ENCODE results near the gene DIPK1A.

DNA sequence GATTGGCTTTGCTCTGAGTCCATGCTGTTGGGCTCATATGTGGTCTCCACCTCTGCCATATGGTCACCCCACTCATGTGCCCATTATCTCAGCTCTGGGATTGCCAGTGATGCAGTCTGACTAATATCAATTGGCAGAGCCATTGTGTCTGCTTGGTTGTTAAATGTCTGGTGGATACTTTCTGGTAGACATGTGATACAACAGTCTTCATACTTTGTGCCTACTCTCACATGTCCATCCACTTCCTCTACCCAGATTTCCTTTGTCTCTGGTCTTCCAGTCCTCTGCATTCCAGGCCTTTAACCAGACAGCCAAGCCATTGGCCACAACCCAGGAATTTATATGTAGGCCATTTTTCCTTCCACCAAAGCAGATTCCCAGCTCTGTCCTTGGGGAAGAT, 30.8 kb upstream of the DIPK1A start:
- TF ChIP-seq, protein P1, sequence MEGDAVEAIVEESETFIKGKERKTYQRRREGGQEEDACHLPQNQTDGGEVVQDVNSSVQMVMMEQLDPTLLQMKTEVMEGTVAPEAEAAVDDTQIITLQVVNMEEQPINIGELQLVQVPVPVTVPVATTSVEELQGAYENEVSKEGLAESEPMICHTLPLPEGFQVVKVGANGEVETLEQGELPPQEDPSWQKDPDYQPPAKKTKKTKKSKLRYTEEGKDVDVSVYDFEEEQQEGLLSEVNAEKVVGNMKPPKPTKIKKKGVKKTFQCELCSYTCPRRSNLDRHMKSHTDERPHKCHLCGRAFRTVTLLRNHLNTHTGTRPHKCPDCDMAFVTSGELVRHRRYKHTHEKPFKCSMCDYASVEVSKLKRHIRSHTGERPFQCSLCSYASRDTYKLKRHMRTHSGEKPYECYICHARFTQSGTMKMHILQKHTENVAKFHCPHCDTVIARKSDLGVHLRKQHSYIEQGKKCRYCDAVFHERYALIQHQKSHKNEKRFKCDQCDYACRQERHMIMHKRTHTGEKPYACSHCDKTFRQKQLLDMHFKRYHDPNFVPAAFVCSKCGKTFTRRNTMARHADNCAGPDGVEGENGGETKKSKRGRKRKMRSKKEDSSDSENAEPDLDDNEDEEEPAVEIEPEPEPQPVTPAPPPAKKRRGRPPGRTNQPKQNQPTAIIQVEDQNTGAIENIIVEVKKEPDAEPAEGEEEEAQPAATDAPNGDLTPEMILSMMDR (IDR thresholded peaks at IDR 0.05; ENCODE audit: borderline replicate concordance, extremely low read depth, low read length, poor library complexity, severe bottlenecking), result no peak
- no peak for TF ChIP-seq EZH2 (IDR thresholded peaks at IDR 0.05; ENCODE audit: borderline replicate concordance, low read depth, low read length, severe bottlenecking)

Measured in DND-41 (cell line).